Activated naive CD8-positive, alpha-beta T cell treated with anti-CD3 and anti-CD28 coated beads, Interleukin-2, amount 50 U/mL, for 16 hours (primary cell): ENCODE measurements around the gene PLIN3.
"Not testable (repeated sequence)": the region's sequence is repeated elsewhere in the genome, so short reads cannot be mapped to it uniquely, and the experiment has no call there.

Source experiments
- DNase-seq: peaks from one replicate; pipeline ENCODE4 v3.0.0-alpha.2; 2020; ENCODE audit warnings: low read depth, low spot score

Gene PLIN3

DNA sequence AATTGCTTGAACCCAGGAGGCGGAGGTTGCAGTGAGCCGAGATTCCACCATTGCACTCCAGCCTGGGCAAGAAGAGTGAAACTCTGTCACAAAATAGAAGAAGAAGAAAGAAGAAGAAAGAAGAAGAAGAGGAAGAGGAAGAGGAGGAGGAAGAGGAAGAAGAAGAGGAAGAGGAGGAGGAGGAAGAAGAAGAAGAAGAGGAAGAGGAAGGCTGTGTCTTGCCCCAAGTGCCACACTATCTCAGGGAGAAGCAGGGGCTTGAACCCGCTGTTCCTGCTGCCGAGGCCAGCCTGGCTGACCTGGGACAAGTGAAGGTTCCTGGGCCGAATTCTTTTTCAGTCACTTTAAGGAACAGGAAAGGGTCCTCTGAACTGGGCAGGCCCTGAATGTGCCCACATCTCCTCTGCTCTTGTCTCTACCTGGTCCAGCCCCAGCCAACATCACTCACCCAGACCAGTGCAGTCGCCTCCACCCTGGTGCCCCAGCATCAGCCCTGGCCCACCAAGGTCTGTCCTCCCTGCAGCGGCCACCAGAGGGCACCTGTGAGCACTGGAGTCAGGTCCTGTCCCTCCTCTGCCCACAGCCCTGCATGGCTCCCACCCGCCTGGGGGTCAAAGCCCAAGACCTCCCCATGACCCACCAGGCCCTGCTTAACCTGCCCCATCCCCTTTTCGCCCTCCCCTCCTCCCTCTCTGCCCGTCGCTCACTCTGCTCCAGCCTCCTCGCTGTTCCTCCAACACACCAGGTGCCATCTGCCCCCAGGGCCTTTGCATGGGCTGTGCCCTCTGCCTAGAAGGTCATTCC lies 55.9 kb downstream of the PLIN3 start:
- peak; percentile 82 for DNase-seq

GRCh38 chr19:4807188-4807587 lies 60.3 kb downstream of the PLIN3 start:
- DNase-seq, result no peak

DNA sequence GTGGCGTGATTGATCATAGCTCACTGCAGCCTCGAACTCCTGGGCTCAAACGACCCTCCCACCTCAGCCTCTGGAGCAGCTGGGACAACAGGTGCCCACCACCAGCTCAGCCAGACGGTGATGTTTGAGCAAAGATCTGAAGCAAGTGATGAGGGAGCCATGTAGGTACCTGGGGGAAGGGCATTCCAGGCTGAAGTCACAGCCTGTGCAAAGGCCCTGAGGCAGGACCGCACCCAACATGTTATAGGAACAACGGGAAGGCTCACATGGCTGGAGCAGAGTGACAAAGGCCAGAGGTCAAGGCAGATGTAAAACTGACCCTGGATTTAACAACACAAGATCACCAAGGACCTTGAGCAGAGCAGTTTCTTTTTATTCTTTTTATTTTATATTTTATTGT lies 61.1 kb downstream of the PLIN3 start:
- DNase-seq, result no peak

- not testable (repeated sequence) for DNase-seq
Measured at GRCh38 chr19:4805140-4805539, 62.3 kb downstream of the PLIN3 start.

GRCh38 chr19:4803736-4804695 lies 63.5 kb downstream of the PLIN3 start:
- DNase-seq, result peak; percentile 35

DNA sequence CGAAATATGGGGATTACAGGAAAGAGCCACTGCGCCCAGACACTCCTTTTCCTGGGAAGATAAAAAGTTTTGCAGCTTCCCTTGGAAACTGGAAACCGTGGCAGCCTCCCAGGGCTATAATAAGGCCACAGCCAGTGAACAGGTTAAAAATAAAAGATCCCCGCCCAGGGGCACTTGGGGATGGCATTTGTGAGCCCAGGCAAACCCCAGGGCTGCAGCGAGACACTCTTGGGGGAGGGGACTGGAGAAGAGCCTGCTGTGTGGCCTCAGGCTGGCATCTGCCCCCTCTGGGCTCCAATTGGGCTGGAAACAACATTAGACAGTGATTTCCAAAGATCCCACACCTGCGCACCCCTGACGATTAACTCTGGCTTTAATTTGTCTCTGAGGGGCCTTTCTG lies 64.8 kb downstream of the PLIN3 start:
- DNase-seq, result no peak

DNA sequence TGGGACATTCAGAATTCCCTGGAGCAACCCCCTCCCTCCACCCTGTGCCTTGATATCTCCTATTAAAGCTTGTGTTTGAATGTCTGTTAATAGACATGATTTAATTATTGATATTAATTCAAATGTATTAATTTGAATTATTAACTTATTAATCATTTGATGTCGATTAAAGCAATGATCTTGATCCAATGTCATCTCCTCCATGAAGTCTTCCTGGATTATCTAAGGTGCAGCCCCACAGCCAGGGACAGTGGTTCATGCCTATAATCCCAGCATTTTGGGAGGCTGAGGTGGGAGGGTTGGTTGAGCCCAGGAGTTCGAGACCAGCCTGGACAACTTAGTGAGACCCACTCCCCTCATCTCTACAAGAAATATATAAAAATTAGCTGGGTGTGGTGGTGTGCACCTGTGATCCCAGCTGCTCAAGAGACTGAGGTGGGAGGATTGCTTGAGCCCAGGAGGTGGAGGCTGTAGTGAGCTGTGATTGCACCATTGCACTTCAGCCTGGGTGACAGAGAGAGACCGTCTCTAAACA lies 66.3 kb downstream of the PLIN3 start:
- DNase-seq, result no peak

DNA sequence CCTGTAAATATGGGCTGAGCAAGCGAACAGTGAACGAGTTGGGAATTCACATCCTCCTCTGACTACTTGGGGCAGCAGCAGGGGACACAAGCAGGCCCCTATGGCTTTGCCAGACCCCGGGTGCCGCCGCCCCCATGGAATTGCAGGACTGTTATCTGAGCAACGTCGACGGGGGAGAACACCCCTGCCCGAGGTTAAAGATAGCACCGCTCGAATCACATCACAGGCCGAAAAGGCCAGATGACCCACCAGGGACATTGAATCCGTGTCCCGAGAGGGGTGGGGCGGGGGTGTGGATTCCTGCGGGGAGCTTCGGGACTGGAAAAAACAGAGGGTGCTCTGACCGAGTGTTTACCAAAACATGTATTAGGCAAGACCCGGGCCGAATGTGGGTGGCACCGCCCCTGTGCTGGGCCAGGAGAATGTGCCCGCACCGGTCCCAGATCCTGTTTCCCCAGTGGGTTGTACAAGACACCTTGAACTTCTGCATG lies 66.8 kb downstream of the PLIN3 start:
- DNase-seq, result no peak

- DNase-seq, result no peak
Measured at GRCh38 chr19:4795400-4795799, 72.1 kb downstream of the PLIN3 start.

DNA sequence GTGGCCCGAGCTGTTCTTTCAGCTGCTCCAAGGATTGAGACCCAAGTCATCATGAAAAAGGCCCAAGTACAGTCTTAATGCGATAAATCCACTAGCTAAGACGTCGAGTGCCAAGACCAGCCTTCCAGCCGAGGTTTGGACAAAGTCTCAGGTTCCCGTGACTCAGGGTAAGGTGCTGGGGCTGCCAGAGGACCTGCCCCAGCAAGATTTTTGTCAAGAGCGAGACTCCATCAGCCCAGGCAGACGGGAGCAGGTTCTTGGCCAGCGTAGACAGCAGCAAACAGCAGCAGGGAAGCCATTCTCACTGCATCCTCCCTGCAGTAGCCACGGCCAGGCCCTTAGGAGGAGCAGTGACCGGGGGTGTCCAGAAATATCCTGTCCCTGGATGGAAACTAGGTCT lies 72.5 kb downstream of the PLIN3 start:
- DNase-seq, result no peak

- not testable (repeated sequence) for DNase-seq
Measured at GRCh38 chr19:4793278-4793677, 74.2 kb downstream of the PLIN3 start.

- not testable (repeated sequence) for DNase-seq
Measured at GRCh38 chr19:4792866-4793195, 74.6 kb downstream of the PLIN3 start.

DNA sequence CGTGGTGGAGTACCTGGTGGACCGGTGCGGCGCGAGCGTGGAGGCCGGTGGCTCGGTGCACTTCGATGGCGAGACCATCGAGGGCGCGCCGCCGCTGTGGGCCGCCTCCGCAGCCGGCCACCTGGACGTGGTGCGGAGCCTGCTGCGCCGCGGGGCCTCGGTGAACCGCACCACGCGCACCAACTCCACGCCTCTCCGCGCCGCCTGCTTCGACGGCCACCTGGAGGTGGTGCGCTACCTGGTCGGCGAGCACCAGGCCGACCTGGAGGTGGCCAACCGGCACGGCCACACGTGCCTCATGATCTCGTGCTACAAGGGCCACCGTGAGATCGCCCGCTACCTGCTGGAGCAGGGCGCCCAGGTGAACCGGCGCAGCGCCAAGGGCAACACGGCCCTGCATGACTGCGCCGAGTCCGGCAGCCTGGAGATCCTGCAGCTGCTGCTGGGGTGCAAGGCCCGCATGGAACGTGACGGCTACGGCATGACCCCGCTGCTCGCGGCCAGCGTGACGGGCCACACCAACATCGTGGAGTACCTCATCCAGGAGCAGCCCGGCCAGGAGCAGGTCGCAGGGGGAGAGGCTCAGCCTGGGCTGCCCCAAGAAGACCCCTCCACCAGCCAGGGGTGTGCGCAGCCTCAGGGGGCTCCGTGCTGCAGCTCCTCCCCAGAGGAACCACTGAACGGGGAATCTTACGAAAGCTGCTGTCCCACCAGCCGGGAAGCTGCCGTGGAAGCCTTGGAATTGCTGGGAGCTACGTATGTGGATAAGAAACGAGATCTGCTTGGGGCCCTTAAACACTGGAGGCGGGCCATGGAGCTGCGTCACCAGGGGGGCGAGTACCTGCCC lies 75.2 kb downstream of the PLIN3 start:
- not testable (repeated sequence) for DNase-seq

GRCh38 chr19:4791183-4792018 lies 76.1 kb downstream of the PLIN3 start, which contains the start of gene FEM1A:
TSS of gene FEM1A (plus strand) at chr19:4791734. CDS start at chr19:4791855, 121 bp downstream.
- DNase-seq, result peak; percentile 96
